HG03159 (cell line): ENCODE data around the gene DDX59.

Experiments
- ATAC-seq: cut with Tn5 transposase; IDR thresholded peaks from one replicate; pipeline ENCODE4 v1.9.1; 2021; ENCODE audit warnings: mild to moderate bottlenecking, moderate library complexity; ENCODE audit not compliant: unreplicated experiment

DDX59 gene

DNA sequence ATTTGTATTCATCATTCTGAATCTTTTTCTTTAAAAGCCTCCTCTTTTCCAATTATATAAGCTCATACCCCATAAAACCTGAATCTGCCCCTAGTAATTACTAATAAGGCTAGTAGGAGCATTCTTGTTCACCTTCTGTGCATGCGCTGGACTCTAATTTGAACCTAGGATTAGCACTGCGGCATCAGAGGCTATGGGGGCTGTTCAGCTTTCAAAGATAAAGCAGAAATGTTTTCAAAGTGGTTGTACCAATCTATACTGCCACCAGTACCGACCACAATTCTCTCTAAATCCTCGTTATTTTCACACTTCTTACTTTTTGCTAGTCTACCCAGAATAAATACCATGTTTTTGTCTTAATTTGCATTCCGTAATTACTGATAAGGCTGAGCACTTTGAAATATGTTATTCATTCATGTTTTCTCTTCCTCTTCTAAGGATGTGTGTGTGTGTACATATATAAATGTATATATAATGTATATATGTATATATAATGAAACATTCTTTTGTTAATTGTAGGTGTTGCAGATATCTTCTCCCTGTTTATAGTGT lies 1.6 kb upstream of the DDX59 start:
- no peak for ATAC-seq

DNA sequence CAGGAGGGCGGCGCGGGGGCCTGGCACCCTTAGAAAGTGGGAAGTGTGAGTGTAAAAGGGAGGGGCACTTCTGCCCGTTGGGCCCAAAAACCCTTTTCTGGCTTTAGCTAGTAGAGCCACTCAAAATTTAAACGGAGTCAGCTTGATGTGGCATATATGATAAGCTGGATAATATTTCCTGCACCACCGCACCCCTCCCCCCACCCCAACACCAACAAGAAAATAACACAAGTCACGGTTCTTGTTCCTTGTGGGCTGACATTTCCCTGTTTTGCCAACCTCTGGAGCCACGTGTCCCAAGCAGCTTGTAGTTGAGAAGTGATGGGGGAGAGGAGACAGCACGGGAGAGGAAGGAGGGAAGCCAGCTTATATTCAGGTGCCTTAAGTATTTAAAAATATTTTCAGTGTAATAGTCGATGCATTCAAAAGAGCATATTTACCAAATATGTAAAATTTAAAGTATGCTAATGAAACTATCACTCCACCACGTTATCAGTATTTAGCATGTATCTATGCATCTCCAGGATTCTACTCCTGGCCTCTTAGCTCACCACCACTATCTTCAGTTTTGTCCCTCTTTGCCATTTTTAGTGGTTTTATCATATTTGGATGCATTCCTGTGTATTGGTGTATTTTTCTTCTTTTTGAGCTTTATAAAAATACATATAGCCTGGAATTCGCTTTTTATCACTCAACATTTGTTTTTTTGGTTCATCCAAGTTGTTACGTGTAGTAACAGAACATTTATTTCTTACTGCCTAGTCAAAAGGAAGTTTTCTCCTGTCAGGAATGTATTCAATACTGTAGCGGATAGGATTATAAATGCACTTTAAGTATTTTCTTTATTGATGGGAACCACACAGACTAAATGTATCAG lies 773 bp upstream of the DDX59 start:
- peak; percentile 13 for ATAC-seq

DNA sequence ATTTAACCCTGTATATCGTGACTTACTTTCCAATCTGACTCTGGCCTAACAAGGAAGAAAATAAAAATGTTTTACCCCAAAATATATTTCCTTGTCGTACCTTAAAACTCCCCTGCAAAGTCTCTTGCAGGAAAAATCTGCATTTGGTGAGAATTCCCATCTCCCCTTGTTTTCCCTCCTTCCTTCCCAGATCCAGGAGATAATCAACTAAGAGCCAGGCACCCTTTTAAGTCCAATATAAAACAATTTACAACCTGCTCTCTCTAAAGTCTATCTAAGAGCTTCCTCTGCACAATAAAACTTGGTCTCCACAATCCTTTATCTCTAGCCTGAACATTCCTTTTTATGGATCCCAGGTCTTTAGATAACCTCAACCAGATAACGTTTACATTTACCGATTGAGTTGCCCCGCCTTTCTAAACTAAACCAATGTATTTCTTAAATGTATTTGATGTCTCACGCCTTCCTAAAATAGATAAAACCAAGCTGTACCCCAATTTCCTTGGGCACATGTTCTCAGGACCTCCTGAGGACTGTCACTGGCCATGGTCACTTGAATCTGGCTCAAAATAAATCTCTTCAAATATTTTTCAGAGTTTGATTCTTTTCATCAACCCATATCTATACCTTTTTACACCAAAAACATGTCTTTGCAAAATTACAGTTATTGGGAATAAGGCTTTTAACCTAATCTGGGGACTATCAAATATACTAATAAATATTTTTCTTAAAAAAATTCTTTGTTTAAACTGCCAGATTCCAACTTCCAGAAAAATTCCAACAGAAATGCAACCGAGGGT lies 993 bp downstream of the DDX59 start:
- no peak for ATAC-seq

DNA sequence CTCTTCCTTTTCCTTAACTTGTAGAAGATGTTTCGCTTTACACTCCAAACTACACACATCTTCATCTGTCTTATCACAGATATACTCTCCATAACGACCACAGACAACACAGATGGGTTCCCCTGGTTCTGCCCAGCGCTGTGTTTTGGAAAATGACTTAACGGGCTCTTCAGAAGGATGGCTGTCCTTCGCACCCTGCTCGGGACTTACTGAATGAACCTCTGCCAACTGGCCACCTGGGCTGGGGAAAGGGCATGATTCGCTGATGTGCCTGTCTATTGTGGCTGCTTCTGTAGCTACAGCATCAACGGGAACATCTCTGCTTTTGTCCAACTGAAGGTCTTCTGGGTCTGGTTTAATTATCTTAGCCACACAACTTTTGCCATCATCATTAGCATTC lies 3.4 kb downstream of the DDX59 start:
- ATAC-seq = no peak

DNA sequence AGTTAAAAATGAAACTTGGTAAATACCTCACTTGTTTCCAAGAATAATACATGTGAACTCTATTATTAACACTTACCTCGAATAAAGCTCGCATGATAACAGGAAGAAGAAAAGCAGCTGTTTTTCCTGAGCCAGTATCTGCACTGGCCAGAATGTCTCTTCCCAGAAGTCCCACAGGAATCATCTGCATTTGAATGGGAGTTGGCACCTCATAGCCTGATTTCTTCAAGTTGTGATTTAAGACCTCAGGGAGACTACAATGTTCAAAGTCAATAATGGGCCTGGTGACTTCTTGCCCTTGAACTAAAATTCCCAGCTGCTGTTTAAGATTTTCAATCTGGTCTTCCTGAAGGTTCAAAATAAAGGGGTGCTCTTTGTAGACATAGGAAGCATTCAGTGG lies 3.8 kb downstream of the DDX59 start:
- ATAC-seq = no peak

DNA sequence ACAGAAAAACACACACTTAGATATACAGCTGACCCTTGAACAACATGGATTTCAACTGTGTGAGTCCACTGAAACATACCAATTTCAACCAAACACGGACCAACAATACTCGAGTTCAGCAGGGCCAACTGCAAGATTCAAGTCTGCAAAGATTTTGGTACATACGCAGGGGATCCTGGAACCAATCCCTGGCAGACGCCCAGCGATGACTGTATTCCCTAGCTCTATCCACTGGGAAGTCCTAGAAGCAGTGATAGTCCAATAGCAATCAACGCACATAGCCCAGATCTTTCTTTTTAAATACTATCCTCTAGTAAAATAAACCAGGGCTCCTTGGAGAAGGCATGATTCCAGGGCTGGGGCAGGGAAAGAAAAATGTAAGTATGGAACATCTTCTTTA lies 9.0 kb downstream of the DDX59 start:
- ATAC-seq = no peak

DNA sequence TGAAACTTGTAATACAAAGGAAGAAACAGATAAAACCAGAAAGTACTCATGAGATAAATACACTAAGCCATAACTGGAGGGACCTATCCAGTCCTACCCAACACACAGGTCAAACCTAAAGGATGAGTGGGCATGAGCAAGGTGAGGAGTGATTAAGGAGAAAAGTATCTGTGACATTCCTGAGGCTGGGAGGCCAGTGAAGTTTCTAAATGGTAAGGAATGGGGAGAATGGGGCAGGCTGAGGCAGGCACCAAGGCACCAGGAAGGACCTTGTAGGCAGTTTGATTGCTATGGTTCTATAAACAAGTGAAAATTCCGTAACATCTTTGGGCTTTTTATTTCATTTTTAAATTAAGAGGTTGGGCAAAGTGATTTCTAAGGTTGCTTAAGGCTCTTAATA lies 10.4 kb downstream of the DDX59 start:
- ATAC-seq = no peak

DNA sequence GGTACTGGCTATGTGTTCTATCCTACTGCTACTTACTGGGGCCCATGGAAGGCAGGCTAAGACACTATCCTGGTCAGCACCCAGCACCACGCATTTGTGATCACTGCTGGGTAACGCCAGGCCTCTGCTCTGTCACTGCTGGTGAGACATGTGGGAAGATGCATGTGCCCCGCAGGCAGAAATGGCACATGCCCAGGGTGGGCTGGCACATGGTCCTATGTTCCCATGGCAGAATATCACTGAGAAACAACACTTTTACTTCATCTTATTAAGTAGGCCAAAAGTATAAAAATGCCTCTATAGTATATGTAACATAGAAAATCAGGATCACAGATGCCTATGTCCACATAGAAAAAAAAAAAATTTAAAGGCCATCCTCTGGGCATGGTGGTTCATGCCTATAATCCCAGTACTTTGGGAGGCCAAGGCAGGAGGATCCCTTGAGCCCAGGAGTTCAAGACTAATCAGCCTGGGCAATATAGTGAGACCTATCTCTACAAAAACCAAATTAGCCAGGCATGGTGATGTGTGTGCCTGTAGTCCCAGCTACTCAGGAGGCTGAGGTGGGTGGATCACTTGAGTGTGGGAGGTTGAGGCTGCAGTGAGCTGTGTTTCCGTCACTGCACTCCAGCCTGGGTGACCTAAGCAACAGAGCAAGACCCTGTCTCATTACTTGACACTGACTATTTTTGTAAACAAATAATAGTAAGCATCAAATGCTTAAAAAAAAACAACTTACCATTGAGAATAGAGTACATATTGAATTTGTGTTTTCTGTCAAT lies 11.5 kb downstream of the DDX59 start:
- ATAC-seq = no peak

DNA sequence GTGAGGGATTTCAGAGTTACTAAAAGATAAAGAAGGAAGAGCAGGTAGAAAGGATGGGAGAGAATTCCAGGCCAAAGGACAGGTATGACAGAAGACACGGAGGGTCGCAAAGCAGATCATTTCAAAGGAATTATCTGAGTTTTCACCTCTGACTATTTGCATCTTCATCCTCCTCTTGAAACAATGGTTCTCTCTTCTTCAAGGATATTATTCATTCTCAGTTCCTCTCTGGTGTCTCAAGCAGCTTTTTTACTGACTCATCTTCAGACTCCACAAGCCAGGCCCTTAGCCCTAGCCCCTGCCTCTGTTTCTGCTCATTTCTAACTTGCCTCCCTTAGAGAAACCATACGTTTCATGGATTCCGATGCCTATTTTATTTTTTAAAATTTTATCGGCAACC lies 15.0 kb downstream of the DDX59 start:
- ATAC-seq = peak; percentile 93

DNA sequence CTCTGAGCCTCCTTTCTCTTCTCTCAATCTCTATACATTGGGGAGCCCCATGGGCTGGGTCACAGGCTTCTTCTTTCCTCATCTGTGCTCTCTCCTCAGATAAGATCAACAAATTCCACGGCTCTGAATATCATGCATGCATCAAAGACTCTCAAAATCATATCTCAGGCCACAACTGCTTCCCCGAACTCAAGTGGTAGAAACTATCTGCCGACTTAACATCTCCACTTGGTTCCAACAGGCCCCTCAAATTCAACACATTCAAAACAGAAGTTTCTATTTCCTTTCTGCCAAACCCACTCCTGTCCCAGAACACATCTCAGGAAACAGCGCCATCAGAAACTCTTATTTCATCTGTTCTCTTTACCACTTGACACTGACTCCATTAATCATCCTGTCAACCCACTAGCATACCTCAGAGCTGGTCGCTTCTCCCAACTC lies 16.7 kb downstream of the DDX59 start:
- ATAC-seq = no peak

DNA sequence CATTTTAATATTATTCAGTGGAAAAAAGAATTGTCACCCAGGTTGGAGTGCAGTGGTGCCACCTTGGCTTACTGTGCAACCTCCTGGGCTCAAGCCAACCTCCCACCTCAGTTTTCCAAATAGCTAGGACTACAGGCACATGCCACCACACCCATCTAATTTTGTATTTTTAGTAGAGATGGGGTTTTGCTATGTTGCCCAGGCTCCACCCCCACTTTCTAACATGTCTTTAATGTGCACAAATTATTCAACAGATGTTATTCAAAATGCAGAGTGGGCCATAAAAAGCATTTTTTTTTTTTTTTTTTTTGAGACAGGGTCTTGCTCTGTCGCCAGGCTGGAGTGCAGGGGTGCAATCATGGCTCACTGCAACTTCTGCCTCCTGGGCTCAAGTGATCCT lies 17.3 kb downstream of the DDX59 start:
- ATAC-seq = no peak

DNA sequence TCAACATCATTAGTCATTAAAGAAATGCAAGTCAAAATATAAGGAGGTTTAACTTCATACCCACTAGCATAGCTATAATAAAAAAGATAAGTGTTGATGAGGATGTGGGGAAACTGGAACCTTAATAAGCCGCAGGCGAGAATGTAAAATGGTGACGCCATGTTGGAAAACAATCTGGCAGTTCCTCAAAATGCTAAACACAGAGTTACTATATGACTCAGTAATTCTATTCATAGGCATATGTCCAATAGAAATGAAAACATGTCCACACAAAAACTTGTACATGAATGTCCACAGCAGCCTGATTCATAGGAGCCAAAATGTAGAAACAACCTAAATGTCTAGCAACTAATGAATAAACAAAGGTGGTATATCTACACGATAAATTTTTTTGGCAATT lies 23.2 kb downstream of the DDX59 start:
- ATAC-seq = no peak

DNA sequence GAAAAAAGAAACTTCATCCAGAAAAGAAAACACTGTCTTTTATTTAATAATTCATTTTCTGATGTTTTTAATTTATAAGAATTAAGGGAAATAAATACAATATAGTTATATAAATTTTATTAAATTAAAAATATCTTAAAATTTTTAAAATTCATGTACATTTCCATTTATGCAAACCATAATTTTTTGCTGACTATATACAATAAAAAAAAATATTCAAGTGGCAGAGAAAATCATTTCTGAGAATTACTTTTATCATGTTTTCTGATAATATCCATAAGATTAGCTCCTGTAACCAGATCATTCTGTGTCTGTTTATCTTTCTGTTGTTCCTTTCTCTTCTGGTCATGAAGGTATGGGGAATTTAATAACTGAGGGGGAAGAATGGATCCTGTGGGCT lies 25.7 kb downstream of the DDX59 start:
- ATAC-seq = no peak

DNA sequence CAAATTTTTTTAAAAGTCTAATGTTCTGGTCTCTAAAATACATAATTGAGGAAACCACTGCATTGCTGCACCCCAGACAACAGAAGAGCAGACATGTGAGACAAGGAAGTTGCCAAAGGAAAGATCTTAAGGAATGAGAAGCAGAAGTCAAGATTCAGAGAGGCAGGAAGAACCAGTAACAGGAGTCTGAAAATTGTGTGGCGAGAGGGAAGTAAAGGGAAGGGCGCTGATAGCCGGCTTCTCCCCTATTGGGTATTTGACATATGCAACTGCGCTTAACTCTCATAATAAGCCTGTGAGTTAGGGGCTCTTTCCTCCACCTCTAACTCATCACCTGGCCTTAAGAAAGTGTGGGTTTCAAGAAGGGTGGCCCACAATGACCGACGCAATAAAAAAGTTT lies 27.2 kb downstream of the DDX59 start:
- no peak for ATAC-seq

DNA sequence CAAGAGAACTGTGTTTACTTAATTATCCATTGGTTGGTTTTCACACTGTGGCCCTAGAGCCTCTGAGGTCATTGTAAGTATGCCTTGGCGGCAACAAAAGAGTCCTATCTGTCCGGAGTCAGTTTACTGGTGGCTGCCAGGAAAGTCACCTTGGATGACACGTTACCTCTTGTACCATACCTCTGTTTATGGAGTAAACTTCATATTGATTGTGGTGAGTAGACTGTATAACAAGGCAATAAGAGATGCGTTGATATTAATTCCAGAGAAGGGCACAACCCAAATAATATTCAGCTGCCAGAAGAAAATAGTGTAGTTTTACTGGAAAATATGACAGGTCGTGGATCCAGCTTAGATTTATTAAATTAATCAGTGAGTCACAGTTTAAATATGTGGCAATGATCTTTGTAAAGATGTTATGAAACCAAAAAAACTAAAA lies 28.7 kb downstream of the DDX59 start:
- ATAC-seq = no peak

DNA sequence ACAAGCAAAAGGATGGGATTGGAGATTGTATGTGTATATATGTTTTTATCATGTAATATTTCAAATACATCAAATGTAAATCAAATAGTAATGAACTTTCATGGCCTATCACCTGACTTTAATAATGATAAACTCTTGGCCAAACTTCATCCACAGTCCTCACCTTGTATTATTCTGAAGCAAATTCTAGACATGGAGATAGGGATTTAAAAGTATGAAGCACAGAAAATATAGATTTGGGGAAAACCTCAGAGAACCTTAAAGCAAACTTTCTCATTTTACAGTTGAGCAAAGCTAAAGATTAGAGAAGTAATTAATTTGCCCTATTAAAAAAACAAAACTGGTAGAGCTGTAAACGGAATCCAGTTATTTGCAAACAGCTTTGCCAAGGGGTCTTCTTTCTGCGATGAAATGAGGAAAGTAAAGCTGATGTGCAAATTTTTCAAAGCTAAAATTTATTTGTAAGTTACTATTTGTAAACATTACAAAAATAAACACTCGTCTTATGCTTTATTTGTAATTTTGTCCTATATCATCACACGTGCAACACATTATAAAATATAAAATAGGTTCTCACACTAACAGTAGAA lies 29.2 kb downstream of the DDX59 start:
- no peak for ATAC-seq

DNA sequence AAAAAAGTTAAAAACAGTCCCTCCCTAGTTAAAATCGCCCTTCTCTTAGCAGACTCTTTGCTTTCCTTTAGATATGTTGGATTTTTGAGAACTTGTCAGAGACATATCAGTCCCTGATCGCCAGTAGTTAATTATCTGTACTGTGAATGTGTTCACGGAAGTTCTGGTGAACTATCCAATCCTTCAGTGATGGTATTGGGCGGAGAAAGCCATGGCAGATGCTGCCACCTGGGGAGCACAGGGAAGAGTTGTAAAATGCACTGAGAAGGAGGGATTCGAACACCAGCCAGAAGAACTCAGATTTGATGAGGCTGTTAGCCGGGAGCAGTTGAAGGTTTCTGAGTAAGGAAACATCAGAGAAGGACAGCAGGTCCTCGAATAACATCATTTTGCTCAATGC lies 31.6 kb downstream of the DDX59 start:
- ATAC-seq = no peak

DNA sequence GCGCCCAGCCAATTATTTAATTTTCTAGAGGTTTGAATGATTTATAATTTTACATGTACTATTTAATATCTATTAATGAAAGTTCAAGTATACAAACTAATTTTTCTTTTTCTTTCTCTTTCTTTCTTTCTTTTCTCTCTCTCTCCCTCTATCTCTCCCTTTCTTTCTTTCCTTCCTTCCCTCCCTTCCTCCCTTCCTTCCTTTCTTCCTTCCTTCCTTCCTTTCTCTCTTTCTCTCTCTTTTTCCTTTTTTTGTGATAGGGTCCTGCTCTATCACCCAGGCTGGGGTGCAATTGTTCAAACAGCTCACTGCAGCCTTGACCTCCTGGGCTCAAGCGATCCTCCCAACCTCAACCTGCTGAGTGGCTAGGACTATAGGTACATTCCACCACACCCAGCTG lies 33.0 kb downstream of the DDX59 start:
- ATAC-seq = no peak

DNA sequence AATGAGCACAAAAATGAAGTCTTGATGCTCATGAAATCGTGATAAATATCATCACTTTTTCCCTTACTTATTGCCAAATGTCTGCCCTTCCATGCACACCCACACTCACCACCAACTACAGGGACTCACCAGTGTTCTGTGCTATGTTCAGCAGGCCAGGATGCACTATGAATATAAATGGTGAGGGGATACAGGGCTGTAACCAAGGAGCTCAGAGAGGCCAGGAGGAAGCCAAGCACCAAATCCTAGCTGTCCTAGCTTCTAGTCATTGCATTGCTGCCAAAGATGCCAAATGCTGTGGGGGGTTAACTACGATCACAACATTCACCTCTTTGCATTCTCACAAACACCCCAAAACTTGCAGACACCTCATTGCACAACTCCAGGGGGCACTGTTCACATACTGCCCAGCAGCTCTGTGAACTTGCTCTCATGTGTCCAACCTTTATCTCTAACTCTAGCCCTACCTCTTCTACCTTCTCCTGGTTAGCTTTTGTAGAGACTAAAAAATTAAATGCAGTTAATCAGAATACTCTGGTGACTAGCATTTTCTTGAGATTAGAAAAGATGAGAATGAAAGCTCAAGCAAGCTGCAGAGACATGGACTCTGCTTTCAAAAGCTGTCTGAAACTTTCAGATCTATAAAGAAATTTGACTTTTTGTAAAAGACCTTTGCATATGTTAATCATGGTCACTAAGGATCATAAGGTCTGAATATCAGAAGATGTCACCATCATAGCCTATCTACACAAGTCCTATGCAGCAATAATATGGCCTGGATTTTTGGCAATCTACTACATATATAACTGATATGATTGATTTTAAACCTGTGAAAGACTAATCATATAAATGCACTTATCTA lies 35.2 kb downstream of the DDX59 start:
- ATAC-seq = no peak

DNA sequence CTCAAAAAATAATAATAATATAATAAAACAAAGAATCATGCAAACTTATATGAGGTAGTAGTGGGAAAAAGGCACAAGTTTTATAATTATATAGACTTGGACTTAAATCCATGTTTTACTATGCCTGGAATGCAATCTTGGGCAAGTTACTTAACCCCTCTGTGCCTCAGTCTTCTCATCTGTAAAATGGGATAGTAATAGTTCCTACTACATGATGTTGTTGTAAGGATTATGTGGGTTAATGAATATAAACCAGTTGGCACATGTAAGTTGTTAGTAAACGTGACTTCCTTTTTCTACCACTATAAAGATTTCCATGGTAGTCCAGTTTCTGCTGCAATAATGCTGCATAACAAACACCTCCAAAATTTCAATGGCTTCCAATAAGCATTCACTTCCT lies 38.3 kb downstream of the DDX59 start:
- no peak for ATAC-seq
